Fibroblast of peridontal ligament (primary cell): ENCODE results near the gene SLC28A2.

Source experiments
- DNase-seq: peaks from one replicate; pipeline ENCODE4 v3.0.0-alpha.2; 2010; ENCODE audit errors: extremely low read depth

Gene SLC28A2

DNA sequence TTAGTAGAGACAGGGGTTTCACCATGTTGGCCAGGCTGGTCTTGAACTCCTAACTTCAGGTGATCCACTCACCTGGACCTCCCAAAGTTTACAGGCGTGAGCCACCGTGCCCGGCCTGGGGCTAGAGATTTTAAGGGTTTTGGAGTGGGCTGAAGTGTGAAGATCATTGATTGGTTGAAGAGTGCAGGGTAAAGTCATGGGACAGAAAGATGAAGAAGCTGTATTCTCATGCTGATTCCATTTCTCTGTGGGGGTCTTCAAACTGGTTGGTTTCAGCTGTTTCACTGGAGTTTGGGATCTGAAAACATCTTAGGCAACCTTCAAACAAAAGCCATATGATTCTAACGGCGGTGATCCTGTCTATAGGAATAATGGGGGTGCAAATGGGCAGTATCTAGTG, 74.2 kb downstream of the SLC28A2 start:
- DNase-seq: no peak

DNA sequence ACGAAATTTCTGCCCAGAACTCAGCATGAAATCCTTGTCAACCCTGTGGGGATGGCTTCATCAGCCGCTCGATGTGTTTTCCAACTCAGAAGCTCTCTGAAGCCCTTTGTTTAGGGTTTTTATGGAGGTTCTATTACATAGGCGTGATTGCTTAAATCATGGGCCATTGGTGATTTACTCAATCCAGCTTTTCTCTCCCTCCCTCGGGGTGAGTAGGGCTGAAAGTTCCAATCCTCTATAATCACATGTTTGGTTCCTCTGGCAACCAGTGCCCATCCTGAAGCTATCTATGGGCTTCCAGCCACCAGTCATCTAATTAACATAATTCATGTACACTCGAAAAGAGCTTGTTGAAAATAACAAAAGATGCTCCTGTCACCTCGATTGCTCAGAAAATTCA, 74.7 kb downstream of the SLC28A2 start:
- no peak for DNase-seq
